ENCODE measurements around the gene DDX1. TPM values are rescaled to one million over a fixed set of nuclear protein-coding genes. Genes with fewer than 3 reads are reported as not detected.

Gene DDX1
- total and polyA plus RNA-seq, 7 donors: 116 to 166 (median 132) TPM

DNA sequence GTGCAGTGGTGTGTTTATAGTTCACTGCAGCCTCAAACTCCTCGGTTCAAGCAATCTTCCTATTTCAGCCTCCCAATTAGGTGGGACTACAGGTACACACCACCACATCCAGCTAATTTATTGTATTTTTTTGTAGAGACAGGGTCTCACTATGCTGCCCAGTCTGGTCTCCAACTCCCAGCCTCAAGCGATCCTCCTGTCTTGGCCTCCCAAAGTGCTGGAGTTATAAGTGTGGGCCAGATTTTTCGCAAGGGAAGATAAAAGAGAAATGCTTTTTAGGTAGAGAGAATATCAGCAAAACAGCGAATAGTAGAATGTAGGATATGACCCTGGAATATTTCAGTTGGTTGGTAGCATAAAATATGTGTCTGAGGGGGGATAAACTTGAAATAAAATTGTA lies 4.3 kb downstream of the DDX1 start:
- ATAC-seq: no peak
- Histone ChIP-seq H3K9me3 (no peaks in the 10 kb centered on the region), H3K36me3 (ENCODE audit: insufficient read depth in 1 of 2, low read depth in 1 of 2) (peaks cover 6 to 66% of the 10 kb centered on the region in 2 donors), H3K27me3 (ENCODE audit: insufficient read depth in 3 of 3, low read length in 2 of 3) (no peaks in the 10 kb centered on the region), H3K4me1 (peaks cover 21% of the 10 kb centered on the region), H3K27ac (no peak overlapping the region), H3K4me3 (no peak overlapping the region)
- DNase-seq: no peak
- TF ChIP-seq, protein P1, sequence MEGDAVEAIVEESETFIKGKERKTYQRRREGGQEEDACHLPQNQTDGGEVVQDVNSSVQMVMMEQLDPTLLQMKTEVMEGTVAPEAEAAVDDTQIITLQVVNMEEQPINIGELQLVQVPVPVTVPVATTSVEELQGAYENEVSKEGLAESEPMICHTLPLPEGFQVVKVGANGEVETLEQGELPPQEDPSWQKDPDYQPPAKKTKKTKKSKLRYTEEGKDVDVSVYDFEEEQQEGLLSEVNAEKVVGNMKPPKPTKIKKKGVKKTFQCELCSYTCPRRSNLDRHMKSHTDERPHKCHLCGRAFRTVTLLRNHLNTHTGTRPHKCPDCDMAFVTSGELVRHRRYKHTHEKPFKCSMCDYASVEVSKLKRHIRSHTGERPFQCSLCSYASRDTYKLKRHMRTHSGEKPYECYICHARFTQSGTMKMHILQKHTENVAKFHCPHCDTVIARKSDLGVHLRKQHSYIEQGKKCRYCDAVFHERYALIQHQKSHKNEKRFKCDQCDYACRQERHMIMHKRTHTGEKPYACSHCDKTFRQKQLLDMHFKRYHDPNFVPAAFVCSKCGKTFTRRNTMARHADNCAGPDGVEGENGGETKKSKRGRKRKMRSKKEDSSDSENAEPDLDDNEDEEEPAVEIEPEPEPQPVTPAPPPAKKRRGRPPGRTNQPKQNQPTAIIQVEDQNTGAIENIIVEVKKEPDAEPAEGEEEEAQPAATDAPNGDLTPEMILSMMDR (IDR thresholded peaks at IDR 0.05): no peak
- 96 to 99% (median 98%) methylated on average over 4 of the region's 4 CpGs for WGBS, 3 donors
- intact Hi-C loops (cut with DNase I): loop anchor here in 1 of 2 donors (5.0 kb wide), 1 partner anchor 36 kb away; no protein-coding TSS in a partner anchor

- TF ChIP-seq, protein P1 (IDR thresholded peaks at IDR 0.05): no peak
- H3K27me3 ChIP-seq (ENCODE audit: insufficient read depth in 3 of 3, low read length in 2 of 3): no peaks in the 10 kb centered on the region
- ATAC-seq (no peak), DNase-seq (no peak)
- H3K27ac ChIP-seq: no peak overlapping the region
- H3K36me3 ChIP-seq (ENCODE audit: insufficient read depth in 1 of 2, low read depth in 1 of 2): peaks cover 6 to 70% of the 10 kb centered on the region in 2 donors
- 86 to 90% (median 89%) methylated on average over 2 of the region's 2 CpGs for WGBS, 3 donors
- H3K9me3 ChIP-seq: no peaks in the 10 kb centered on the region
- intact Hi-C loops (cut with DNase I): loop anchor here in 1 of 2 donors (5.0 kb wide), 1 partner anchor 36 kb away; no protein-coding TSS in a partner anchor
- H3K4me1 ChIP-seq: peaks cover 21% of the 10 kb centered on the region
- H3K4me3 ChIP-seq: no peak overlapping the region
Observed at GRCh38 chr2:15596350-15596749, 4.7 kb downstream of the DDX1 start.

DNA sequence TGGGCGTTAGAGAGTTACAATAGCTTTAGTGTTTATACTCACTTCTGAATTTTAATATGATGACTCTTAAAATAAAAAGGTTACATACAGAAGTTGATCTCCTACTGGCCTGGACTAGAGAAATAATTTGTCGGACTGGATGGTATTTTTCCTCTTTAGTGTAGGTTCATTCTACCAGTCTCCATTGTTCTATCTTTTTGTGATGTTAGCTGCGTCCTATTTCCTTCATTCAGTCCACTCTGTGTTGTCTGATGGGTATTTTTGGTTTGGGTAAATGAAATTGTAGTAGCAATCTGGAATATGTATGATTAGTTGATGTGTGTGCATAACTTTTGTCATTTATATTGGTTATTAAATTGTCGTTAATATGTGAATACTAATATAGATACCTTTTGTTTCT lies 5.3 kb downstream of the DDX1 start:
- peaks cover 6 to 76% of the 10 kb centered on the region in 2 donors for H3K36me3 ChIP-seq (ENCODE audit: insufficient read depth in 1 of 2, low read depth in 1 of 2)
- no peak overlapping the region for H3K4me3 ChIP-seq
- no peak for DNase-seq

GRCh38 chr2:15599994-15600393 lies 8.3 kb downstream of the DDX1 start:
- no peak for ATAC-seq
- intact Hi-C loops (cut with DNase I): loop anchor here in 1 of 2 donors (5.0 kb wide), 1 partner anchor 32 kb away; no protein-coding TSS in a partner anchor

More for the DNA sequence above, 5.3 kb downstream of the DDX1 start:
- Histone ChIP-seq H3K27me3 (ENCODE audit: insufficient read depth in 3 of 3, low read length in 2 of 3) (no peaks in the 10 kb centered on the region), H3K9me3 (no peaks in the 10 kb centered on the region), H3K27ac (no peak overlapping the region), H3K4me1 (peaks cover 21% of the 10 kb centered on the region)
- intact Hi-C loops (cut with DNase I): loop anchor here in 1 of 2 donors (5.0 kb wide), 1 partner anchor 35 kb away; no protein-coding TSS in a partner anchor
- WGBS, 3 donors: 83 to 93% (median 89%) methylated on average over 4 of the region's 4 CpGs
- no peak for ATAC-seq
- TF ChIP-seq, protein P1 (IDR thresholded peaks at IDR 0.05): no peak

More at GRCh38 chr2:15599994-15600393, 8.3 kb downstream of the DDX1 start:
- 85 to 100% (median 92%) methylated on average over 1 of the region's 1 CpG for WGBS, 3 donors
- Histone ChIP-seq H3K4me3 (no peak overlapping the region), H3K4me1 (no peaks in the 10 kb centered on the region), H3K27ac (no peak overlapping the region), H3K9me3 (no peaks in the 10 kb centered on the region), H3K36me3 (ENCODE audit: insufficient read depth in 1 of 2, low read depth in 1 of 2) (peaks cover 6 to 100% of the 10 kb centered on the region in 2 donors), H3K27me3 (ENCODE audit: insufficient read depth in 3 of 3, low read length in 2 of 3) (no peaks in the 10 kb centered on the region)
- DNase-seq: no peak
- TF ChIP-seq, protein P1 (IDR thresholded peaks at IDR 0.05): no peak

Data from psoas muscle (tissue), 8 donors.